ENCODE results near the gene AADACL2. TPM values are rescaled to one million over a fixed set of nuclear protein-coding genes. Genes with fewer than 3 reads are reported as not detected.

Gene AADACL2
- total RNA-seq, 4 donors from 2014 or later, result 0.21 TPM; not detected in 3

DNA sequence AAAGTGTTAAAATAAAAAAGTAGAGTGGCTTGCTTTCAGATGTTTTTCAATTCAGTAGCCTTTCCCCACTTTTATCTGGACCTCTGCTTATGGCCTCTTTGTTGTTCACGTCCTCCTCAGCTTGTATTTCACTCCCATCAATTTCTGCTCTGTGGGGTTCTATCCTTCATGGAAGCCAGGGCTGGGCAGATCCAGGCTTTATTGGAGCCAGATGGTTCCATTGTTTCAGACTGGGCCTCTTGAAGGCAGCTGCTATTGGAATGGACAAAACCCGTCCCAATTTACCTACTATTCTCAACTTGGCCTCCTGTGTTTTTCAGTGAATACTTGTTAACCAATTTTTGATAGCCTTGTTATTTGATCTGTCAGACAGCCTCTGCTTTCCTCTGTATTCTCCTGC, 10.9 kb upstream of the AADACL2 start:
- TF ChIP-seq, protein P1, sequence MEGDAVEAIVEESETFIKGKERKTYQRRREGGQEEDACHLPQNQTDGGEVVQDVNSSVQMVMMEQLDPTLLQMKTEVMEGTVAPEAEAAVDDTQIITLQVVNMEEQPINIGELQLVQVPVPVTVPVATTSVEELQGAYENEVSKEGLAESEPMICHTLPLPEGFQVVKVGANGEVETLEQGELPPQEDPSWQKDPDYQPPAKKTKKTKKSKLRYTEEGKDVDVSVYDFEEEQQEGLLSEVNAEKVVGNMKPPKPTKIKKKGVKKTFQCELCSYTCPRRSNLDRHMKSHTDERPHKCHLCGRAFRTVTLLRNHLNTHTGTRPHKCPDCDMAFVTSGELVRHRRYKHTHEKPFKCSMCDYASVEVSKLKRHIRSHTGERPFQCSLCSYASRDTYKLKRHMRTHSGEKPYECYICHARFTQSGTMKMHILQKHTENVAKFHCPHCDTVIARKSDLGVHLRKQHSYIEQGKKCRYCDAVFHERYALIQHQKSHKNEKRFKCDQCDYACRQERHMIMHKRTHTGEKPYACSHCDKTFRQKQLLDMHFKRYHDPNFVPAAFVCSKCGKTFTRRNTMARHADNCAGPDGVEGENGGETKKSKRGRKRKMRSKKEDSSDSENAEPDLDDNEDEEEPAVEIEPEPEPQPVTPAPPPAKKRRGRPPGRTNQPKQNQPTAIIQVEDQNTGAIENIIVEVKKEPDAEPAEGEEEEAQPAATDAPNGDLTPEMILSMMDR (IDR thresholded peaks at IDR 0.05), result no peak
- TF ChIP-seq EP300 (IDR thresholded peaks at IDR 0.05), result no peak
- TF ChIP-seq POLR2A (IDR thresholded peaks at IDR 0.05), result no peak
- Histone ChIP-seq H3K4me3 (no peak overlapping the region), H3K27ac (no peak overlapping the region), H3K36me3 (no peaks in the 10 kb centered on the region), H3K27me3 (no peaks in the 10 kb centered on the region), H3K9me3 (peaks cover 0 to 6% (median 2%) of the 10 kb centered on the region in 4 donors), H3K4me1 (no peaks in the 10 kb centered on the region)
- no peak for DNase-seq (ENCODE audit: low spot score in 2 of 2)
- WGBS, 2 donors, result 65 to 68% methylated on average over 2 of the region's 2 CpGs

DNA sequence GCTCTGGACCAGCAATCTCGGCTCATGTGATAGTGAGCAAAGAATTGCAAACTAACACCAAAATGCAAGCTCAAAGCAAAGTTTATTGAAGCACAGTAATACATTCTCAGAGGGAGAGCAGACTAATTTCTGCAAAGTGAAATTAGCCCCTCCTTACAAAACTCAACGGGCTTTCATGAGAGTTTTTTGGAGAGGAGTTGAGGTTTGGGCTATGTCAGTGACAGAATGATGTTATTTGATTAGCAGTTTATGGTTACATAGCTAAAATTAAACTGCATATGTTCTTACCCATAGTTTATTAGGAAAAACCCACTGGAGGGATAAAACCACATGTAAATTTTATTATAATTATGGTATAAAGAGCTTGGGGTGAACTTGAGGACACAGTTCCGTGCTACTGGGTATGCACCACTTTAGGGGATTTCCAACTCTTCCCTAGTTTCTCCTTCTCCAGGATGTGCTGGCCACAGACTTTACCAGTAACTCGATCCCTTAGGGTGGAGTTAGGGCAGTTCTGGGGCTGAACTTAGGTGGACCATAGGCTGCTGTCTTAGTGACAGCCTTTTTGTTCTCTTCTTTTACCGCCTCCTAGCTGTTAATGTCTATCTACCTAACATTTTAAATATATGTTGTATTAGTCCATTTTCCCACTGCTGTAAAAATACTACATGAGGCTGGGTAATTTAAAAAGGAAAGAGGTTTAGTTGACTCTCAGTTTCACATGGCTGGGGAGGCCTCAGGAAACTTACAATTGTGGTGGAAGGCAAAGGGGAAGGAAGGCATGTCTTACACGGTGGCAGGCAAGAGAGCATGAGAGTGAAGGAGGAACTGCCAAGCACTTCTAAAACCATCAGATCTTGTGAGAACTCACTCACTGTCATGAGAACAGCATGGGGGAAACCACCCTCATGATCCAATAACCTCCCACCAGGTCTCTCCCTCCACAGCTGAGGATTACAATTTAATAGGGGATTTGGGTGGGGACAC, 8.9 kb upstream of the AADACL2 start:
- 72 to 74% methylated on average over 6 of the region's 6 CpGs for WGBS, 2 donors

GRCh38 chr3:151726016-151726415, 7.7 kb upstream of the AADACL2 start:
- H3K27me3 ChIP-seq, result no peaks in the 10 kb centered on the region
- WGBS, 2 donors, result 52 to 61% methylated on average over 1 of the region's 1 CpG
- DNase-seq (ENCODE audit: low spot score in 2 of 2), result no peak
- no peaks in the 10 kb centered on the region for H3K36me3 ChIP-seq
- peaks cover 0 to 6% (median 2%) of the 10 kb centered on the region in 4 donors for H3K9me3 ChIP-seq
- TF ChIP-seq, protein P1 (IDR thresholded peaks at IDR 0.05), result no peak
- TF ChIP-seq EP300 (IDR thresholded peaks at IDR 0.05), result no peak
- no peak for TF ChIP-seq POLR2A (IDR thresholded peaks at IDR 0.05)
- no peak overlapping the region for H3K27ac ChIP-seq
- H3K4me1 ChIP-seq, result no peaks in the 10 kb centered on the region
- H3K4me3 ChIP-seq, result no peak overlapping the region

More for the DNA sequence above, 8.9 kb upstream of the AADACL2 start:
- no peak overlapping the region for H3K27ac ChIP-seq
- H3K9me3 ChIP-seq, result peaks cover 0 to 6% (median 2%) of the 10 kb centered on the region in 4 donors
- no peak for DNase-seq (ENCODE audit: low spot score in 2 of 2)
- H3K36me3 ChIP-seq, result no peaks in the 10 kb centered on the region
- no peaks in the 10 kb centered on the region for H3K4me1 ChIP-seq
- no peak overlapping the region for H3K4me3 ChIP-seq
- TF ChIP-seq EP300 (IDR thresholded peaks at IDR 0.05) (no peak), POLR2A (IDR thresholded peaks at IDR 0.05) (no peak)
- TF ChIP-seq, protein P1 (IDR thresholded peaks at IDR 0.05), result no peak
- H3K27me3 ChIP-seq, result no peaks in the 10 kb centered on the region

- Histone ChIP-seq H3K4me1 (no peaks in the 10 kb centered on the region), H3K27ac (no peak overlapping the region), H3K27me3 (no peaks in the 10 kb centered on the region), H3K9me3 (peaks cover 0 to 12% (median 0%) of the 10 kb centered on the region in 4 donors), H3K4me3 (no peak overlapping the region), H3K36me3 (no peaks in the 10 kb centered on the region)
- no peak for DNase-seq (ENCODE audit: low spot score in 2 of 2)
- WGBS, 2 donors, result 91 to 100% methylated on average over 2 of the region's 2 CpGs
- no peak for TF ChIP-seq POLR2A (IDR thresholded peaks at IDR 0.05)
Measured at GRCh38 chr3:151732861-151733260, 866 bp upstream of the AADACL2 start.

- Histone ChIP-seq H3K36me3 (no peaks in the 10 kb centered on the region), H3K4me3 (no peak overlapping the region), H3K27me3 (no peaks in the 10 kb centered on the region), H3K4me1 (no peaks in the 10 kb centered on the region), H3K9me3 (peaks cover 0 to 14% (median 0%) of the 10 kb centered on the region in 4 donors), H3K27ac (no peak overlapping the region)
- TF ChIP-seq EP300 (IDR thresholded peaks at IDR 0.05), result no peak
- DNase-seq (ENCODE audit: low spot score in 2 of 2), result no peak
- WGBS, 2 donors, result 44 to 57% methylated on average over 4 of the region's 4 CpGs
Measured at GRCh38 chr3:151740581-151740980, 6.9 kb downstream of the AADACL2 start.

DNA sequence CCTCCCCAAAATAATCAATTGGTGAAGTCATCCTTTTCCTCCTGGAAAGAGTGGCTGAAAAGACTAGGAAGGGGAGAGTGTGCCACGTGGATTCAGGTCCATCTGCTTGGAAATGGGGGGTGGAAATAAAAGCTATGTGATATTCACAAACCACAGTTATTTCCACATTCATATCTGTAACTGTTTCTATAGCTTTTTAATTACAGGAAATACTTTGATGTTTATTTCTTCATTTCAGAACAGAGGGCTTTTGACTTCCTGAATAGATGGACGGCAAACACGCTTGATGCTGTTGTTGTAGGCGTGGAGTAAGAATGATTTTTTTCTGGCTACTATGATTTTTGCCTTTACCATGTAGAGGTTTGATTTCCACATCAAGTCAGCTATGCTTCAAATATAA, 10.1 kb downstream of the AADACL2 start:
- 36 to 41% methylated on average over 4 of the region's 4 CpGs for WGBS, 2 donors
- TF ChIP-seq, protein P1 (IDR thresholded peaks at IDR 0.05), result no peak
- TF ChIP-seq POLR2A (IDR thresholded peaks at IDR 0.05) (no peak), EP300 (IDR thresholded peaks at IDR 0.05) (no peak)
- H3K27me3 ChIP-seq, result no peaks in the 10 kb centered on the region
- no peaks in the 10 kb centered on the region for H3K4me1 ChIP-seq
- H3K36me3 ChIP-seq, result no peaks in the 10 kb centered on the region
- H3K27ac ChIP-seq, result no peak overlapping the region
- H3K4me3 ChIP-seq, result no peak overlapping the region
- DNase-seq (ENCODE audit: low spot score in 2 of 2), result no peak
- peaks cover 0 to 5% (median 0%) of the 10 kb centered on the region in 4 donors for H3K9me3 ChIP-seq

Data from tibial nerve (tissue), 4 donors.